GM19043 (cell line): ENCODE measurements around the gene MROH2A.

Experiments
- ATAC-seq: cut with Tn5 transposase; IDR thresholded peaks from one replicate; pipeline ENCODE4 v1.9.1; 2021; ENCODE audit warnings: low read depth; ENCODE audit not compliant: unreplicated experiment

MROH2A gene

GRCh38 chr2:233835230-233836186 is 57.4 kb downstream of the MROH2A start:
- ATAC-seq = no peak

GRCh38 chr2:233836359-233836758 is 58.2 kb downstream of the MROH2A start:
- ATAC-seq = no peak

- no peak for ATAC-seq
Measured at GRCh38 chr2:233837694-233838229, 59.6 kb downstream of the MROH2A start.

GRCh38 chr2:233838251-233838650 is 60.1 kb downstream of the MROH2A start:
- ATAC-seq = no peak

GRCh38 chr2:233838726-233839446 is 60.8 kb downstream of the MROH2A start:
- no peak for ATAC-seq

GRCh38 chr2:233839447-233839820 is 61.3 kb downstream of the MROH2A start:
- no peak for ATAC-seq

GRCh38 chr2:233840520-233840919 is 62.4 kb downstream of the MROH2A start:
- no peak for ATAC-seq

- ATAC-seq = no peak
Measured at GRCh38 chr2:233841183-233841582, 63.1 kb downstream of the MROH2A start.

- no peak for ATAC-seq
Measured at GRCh38 chr2:233844064-233844807, 66.1 kb downstream of the MROH2A start.

GRCh38 chr2:233844836-233845235 is 66.7 kb downstream of the MROH2A start:
- no peak for ATAC-seq

- ATAC-seq = no peak
Measured at GRCh38 chr2:233845301-233846060, 67.4 kb downstream of the MROH2A start.

GRCh38 chr2:233846387-233847247 is 68.5 kb downstream of the MROH2A start:
- ATAC-seq = no peak

GRCh38 chr2:233847248-233847898 is 69.2 kb downstream of the MROH2A start:
- no peak for ATAC-seq

- ATAC-seq = no peak
Measured at GRCh38 chr2:233848276-233848675, 70.1 kb downstream of the MROH2A start.

GRCh38 chr2:233849607-233850271 is 71.6 kb downstream of the MROH2A start:
- no peak for ATAC-seq

- no peak for ATAC-seq
Measured at GRCh38 chr2:233850745-233851144, 72.6 kb downstream of the MROH2A start.

- ATAC-seq = no peak
Measured at GRCh38 chr2:233851169-233851568, 73.0 kb downstream of the MROH2A start.

- no peak for ATAC-seq
Measured at GRCh38 chr2:233852056-233852455, 73.9 kb downstream of the MROH2A start.
